Tibial nerve (tissue), 4 donors: ENCODE data around the gene SSH3. TPM values are rescaled to one million over a fixed set of nuclear protein-coding genes. Genes with fewer than 3 reads are reported as not detected.

Experiments used
- DNase-seq, 2 donors: peaks; one replicate each; pipeline ENCODE4 v3.0.0-alpha.2; 2019; ENCODE audit warnings: low spot score in 2 of 2
- H3K27ac ChIP-seq, 4 donors: fragments of 200-600 bp; sonication (generic) in 3 of 4; one replicate each; pipeline ENCODE4 v1.5.1; 2017 to 2019; ENCODE audit warnings: mild to moderate bottlenecking in 1 of 4
- H3K27me3 ChIP-seq, 2 donors: fragments of 200-600 bp; sonication (generic) in 1 of 2; one replicate each; pipeline versions ENCODE4 v1.5.1 to v1.6.0; 2017 to 2019
- H3K36me3 ChIP-seq, 3 donors: fragments of 200-600 bp; sonication (generic); one replicate each; pipeline ENCODE4 v1.5.1; 2018 to 2019
- H3K4me1 ChIP-seq, 4 donors: fragments of 200-600 bp; sonication (generic) in 3 of 4; one replicate each; pipeline ENCODE4 v1.5.1; 2017 to 2019
- H3K4me3 ChIP-seq, 4 donors: fragments of 200-600 bp; sonication (generic) in 3 of 4; one replicate each; pipeline ENCODE4 v1.5.1; 2017 to 2019; ENCODE audit warnings: mild to moderate bottlenecking in 1 of 4, moderate library complexity in 1 of 4
- H3K9me3 ChIP-seq, 4 donors: fragments of 200-600 bp; sonication (generic) in 3 of 4; one replicate each; pipeline ENCODE4 v1.5.1; 2017 to 2019
- EP300 ChIP-seq, 2 donors: sonication (generic); formaldehyde crosslinking; IDR thresholded peaks; one replicate each; pipeline ENCODE4 v1.6.1; 2017; ENCODE audit warnings: antibody characterized with exemption in 2 of 2, mild to moderate bottlenecking in 1 of 2
- POLR2A ChIP-seq, 2 donors: fragments of 450-650 bp; IDR thresholded peaks; one replicate each; pipeline ENCODE4 v1.6.1; 2017; ENCODE audit warnings: antibody characterized with exemption in 2 of 2, mild to moderate bottlenecking in 2 of 2, moderate library complexity in 2 of 2
- WGBS, 2 donors: methylation state at CpG; one replicate each; pipeline ENCODE4 v1.1.5; 2018; 5-methylcytosine and 5-hydroxymethylcytosine counted together
- total RNA-seq, 4 donors: library from RNA; depleted of rRNA; stranded (reverse); fragments of >200 nt; gene quantifications; one replicate each; pipeline ENCODE4 v1.1.0, GENCODE V29; 2016
- TF ChIP-seq, protein P1 (sequence below), 5 experiments: fragments of 200-600 bp in 3 of 5; fragments of 450-650 bp in 2 of 5; sonication (generic) in 3 of 5; IDR thresholded peaks; one replicate each; pipeline ENCODE4 v1.5.1; 2016 to 2019; ENCODE audit warnings: antibody characterized with exemption in 5 of 5, mild to moderate bottlenecking in 3 of 5, moderate library complexity in 2 of 5

SSH3 gene
- total RNA-seq, 4 donors from 2014 or later = 28.5 to 51.6 (median 43.1) TPM

- Histone ChIP-seq H3K27me3 (no peaks in the 10 kb centered on the region), H3K27ac (peak overlapping the region in 3 of 4 donors; percentile 49 to 77 (median 76)), H3K9me3 (no peaks in the 10 kb centered on the region), H3K36me3 (peaks cover 0 to 3% (median 0%) of the 10 kb centered on the region in 3 donors), H3K4me3 (no peak overlapping the region), H3K4me1 (peaks cover 0 to 46% (median 28%) of the 10 kb centered on the region in 4 donors)
- 47 to 48% methylated on average over 22 of the region's 22 CpGs for WGBS, 2 donors
- TF ChIP-seq, protein P1, sequence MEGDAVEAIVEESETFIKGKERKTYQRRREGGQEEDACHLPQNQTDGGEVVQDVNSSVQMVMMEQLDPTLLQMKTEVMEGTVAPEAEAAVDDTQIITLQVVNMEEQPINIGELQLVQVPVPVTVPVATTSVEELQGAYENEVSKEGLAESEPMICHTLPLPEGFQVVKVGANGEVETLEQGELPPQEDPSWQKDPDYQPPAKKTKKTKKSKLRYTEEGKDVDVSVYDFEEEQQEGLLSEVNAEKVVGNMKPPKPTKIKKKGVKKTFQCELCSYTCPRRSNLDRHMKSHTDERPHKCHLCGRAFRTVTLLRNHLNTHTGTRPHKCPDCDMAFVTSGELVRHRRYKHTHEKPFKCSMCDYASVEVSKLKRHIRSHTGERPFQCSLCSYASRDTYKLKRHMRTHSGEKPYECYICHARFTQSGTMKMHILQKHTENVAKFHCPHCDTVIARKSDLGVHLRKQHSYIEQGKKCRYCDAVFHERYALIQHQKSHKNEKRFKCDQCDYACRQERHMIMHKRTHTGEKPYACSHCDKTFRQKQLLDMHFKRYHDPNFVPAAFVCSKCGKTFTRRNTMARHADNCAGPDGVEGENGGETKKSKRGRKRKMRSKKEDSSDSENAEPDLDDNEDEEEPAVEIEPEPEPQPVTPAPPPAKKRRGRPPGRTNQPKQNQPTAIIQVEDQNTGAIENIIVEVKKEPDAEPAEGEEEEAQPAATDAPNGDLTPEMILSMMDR (IDR thresholded peaks at IDR 0.05) = peak; percentile 78 to 89 (median 87)
- TF ChIP-seq POLR2A (IDR thresholded peaks at IDR 0.05) = no peak
- peak in 1 of 2 donors; percentile 55 for TF ChIP-seq EP300 (IDR thresholded peaks at IDR 0.05)
- peak; percentile 60 to 81 for DNase-seq
These were observed 40.3 kb upstream of the SSH3 start for GRCh38 chr11:67262731-67263675.

DNA sequence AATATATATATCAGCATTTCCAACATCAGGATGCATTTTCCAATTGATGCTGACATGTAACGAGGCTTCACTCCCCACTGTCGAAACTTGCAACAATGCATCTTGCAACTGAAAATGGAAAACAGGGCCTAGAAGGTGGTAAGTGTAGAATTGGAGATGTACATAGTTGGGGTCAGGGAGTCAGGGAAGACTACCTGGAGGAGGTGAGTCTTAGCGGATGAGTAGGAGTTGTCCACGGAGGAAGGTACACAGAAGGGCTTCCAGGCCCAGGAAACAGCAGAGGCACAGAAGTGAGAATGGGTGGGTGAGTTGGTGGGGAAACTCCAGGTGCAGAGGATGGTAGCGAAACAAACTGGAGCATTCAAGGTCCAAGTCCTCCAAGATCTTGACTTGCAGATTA lies 39.1 kb upstream of the SSH3 start:
- TF ChIP-seq, protein P1 (IDR thresholded peaks at IDR 0.05) = no peak
- TF ChIP-seq POLR2A (IDR thresholded peaks at IDR 0.05) (no peak), EP300 (IDR thresholded peaks at IDR 0.05) (no peak)
- WGBS, 2 donors = 95% methylated on average over 5 of the region's 5 CpGs
- no peaks in the 10 kb centered on the region for H3K36me3 ChIP-seq

DNA sequence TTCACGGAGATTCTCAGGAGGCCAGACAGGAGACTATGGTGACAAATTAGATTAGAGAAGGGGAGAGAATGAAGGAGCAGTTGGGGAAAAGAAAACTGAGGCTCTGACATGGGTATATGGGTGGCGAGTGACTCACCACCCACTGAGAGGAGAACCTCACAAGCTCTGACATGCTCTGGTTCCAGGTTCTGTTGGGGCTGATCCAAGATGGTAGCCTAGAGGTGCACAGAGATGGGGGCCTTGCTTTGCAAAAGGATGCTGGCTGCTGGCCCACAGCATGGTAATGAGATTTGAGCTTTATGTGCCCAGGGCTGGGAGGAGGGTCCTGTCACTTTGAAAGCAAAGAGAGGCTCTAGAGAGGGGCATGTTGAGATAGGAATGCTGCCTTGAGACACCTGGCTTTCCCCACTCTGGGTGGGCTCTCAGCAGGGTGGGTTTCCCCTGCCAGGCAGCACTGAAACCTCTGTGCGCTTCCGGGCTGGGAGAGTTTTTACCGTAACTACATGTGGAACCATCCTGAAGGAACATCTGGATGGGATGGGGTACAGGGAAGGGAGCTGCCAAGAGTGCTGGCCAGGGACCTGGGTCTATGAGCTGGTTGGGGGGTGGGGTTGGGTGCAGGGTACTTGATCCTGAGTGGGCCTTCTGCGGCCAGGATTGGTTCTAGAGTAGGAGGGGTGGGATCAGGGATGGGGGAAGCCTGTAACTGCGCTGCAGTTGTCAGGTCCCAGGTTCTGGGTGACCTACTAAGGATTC lies 38.3 kb upstream of the SSH3 start:
- TF ChIP-seq POLR2A (IDR thresholded peaks at IDR 0.05) (no peak), EP300 (IDR thresholded peaks at IDR 0.05) (no peak)
- TF ChIP-seq, protein P1 (IDR thresholded peaks at IDR 0.05) = no peak
- no peak for DNase-seq
- Histone ChIP-seq H3K27me3 (no peaks in the 10 kb centered on the region), H3K4me3 (no peak overlapping the region), H3K9me3 (no peaks in the 10 kb centered on the region), H3K36me3 (peaks cover 0 to 4% (median 0%) of the 10 kb centered on the region in 3 donors), H3K4me1 (peaks cover 5 to 67% (median 48%) of the 10 kb centered on the region in 4 donors), H3K27ac (peak overlapping the region in 1 of 4 donors; percentile 89)
- 90 to 93% methylated on average over 7 of the region's 7 CpGs for WGBS, 2 donors

More for the DNA sequence above, 39.1 kb upstream of the SSH3 start:
- no peak for DNase-seq
- H3K4me1 ChIP-seq = peaks cover 3 to 59% (median 40%) of the 10 kb centered on the region in 4 donors
- H3K27ac ChIP-seq = no peak overlapping the region
- no peaks in the 10 kb centered on the region for H3K9me3 ChIP-seq
- no peak overlapping the region for H3K4me3 ChIP-seq
- H3K27me3 ChIP-seq = no peaks in the 10 kb centered on the region

DNA sequence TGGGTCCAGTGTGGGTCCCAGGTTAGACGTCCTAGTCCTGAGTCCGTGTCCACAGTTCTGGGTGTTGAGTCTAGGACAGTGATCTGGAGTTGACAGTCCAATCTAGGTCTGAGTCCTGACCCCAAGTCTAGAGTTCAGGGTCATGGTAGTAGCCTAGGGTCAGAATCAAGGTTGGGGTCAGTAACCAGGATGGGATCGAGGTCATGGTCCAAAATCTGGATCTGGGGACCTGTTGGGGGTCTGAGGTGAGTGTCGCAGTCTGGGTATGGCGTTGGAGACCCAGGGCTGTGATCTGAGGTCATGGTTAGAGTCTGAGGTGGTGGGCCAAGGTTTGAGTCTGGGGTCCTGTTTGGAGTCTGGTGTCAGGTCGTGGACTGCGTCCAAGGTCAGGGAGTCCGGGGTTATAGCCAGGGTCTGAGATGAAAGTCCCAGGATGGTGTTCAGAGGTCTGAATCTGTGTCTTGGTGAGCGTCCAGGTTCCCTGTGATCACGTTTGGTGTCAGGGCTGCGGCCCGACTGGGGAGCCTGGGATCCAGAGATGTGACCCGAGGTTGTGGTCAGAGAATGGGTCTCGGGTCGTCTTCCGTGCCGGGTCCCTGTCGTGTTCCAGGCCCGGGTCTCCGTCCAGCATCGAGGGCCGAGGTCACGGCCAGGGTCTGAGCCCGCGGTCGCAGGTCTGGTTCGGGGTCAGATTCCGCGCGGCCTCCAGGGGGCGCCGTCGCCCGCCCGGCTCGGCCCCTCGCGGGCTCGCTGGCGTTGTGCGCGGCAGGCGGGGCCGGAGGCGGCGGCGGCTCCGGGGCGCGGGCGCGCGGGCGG lies 37.5 kb upstream of the SSH3 start:
- TF ChIP-seq, protein P1 (IDR thresholded peaks at IDR 0.05) = peak; percentile 69 to 98 (median 87)
- TF ChIP-seq EP300 (IDR thresholded peaks at IDR 0.05) = no peak
- H3K9me3 ChIP-seq = no peaks in the 10 kb centered on the region
- 11 to 23% methylated on average over 29 to 54 of the region's 54 CpGs for WGBS, 2 donors
- H3K27me3 ChIP-seq = no peaks in the 10 kb centered on the region
- peak overlapping the region; percentile 77 to 89 (median 84) for H3K27ac ChIP-seq
- peaks cover 0 to 4% (median 0%) of the 10 kb centered on the region in 3 donors for H3K36me3 ChIP-seq
- peak overlapping the region in 1 of 4 donors; percentile 31 for H3K4me3 ChIP-seq
- DNase-seq = peak; percentile 59 to 69
- H3K4me1 ChIP-seq = peaks cover 5 to 74% (median 56%) of the 10 kb centered on the region in 4 donors
